H1 (cell line): Measurements from ENCODE around the gene CTNNA3. TPM values are rescaled to one million over a fixed set of nuclear protein-coding genes. Genes with fewer than 3 reads are reported as not detected.

Experiments
- CTCF ChIA-PET: fragments of 300-600 bp; sonication (Branson Sonifier 250); formaldehyde crosslinking; loops from one replicate; lab custom pipeline; 2021; ENCODE audit not compliant: partially characterized antibody; lab: Charles Lee
- POLR2A ChIA-PET: fragments of 300-600 bp; sonication (Branson Sonifier 250); formaldehyde crosslinking; loops from one replicate; lab custom pipeline; 2021; ENCODE audit warnings: inconsistent platforms; ENCODE audit not compliant: partially characterized antibody; lab: Charles Lee
- DNase-seq, 2 experiments: peaks; one replicate each; pipeline versions ENCODE4 v3.0.0 to v3.0.0-alpha.2; 2010 to 2022; ENCODE audit warnings: low spot score in 2 of 2, low read depth in 1 of 2, mixed read lengths in 1 of 2
- FAIRE-seq: peaks from 2 replicates; lab custom pipeline; 2011; peaks lifted over from hg19 to GRCh38; lab: Jason Lieb, UNC
- H2AFZ ChIP-seq: 2 replicates; pipeline ENCODE4 v1.8.1; 2012; ENCODE audit warnings: low read length, inconsistent platforms
- H2AK5ac ChIP-seq: 2 replicates; pipeline ENCODE4 v1.6.1; 2013; ENCODE audit warnings: low read depth, low read length
- H2BK120ac ChIP-seq: replicated peaks from 2 replicates; pipeline ENCODE3; 2013; ENCODE audit warnings: low read depth, low read length, inconsistent platforms
- H2BK12ac ChIP-seq: 2 replicates; pipeline ENCODE4 v1.6.1; 2013; ENCODE audit warnings: low read depth, low read length
- H2BK15ac ChIP-seq: 2 replicates; pipeline ENCODE4 v1.6.1; 2013; ENCODE audit warnings: low read length
- H2BK20ac ChIP-seq: 2 replicates; pipeline ENCODE4 v1.6.1; 2013; ENCODE audit warnings: low read length
- H2BK5ac ChIP-seq: 2 replicates; pipeline ENCODE4 v1.6.1; 2013; ENCODE audit warnings: low read depth, low read length
- H3K14ac ChIP-seq: 2 replicates; pipeline ENCODE4 v1.6.1; 2013; ENCODE audit warnings: inconsistent platforms; ENCODE audit not compliant: insufficient read length
- H3K18ac ChIP-seq: 2 replicates; pipeline ENCODE4 v1.6.1; 2013; ENCODE audit warnings: low read length; ENCODE audit errors: extremely low read depth
- H3K23ac ChIP-seq: 2 replicates; pipeline ENCODE4 v1.6.1; 2013; ENCODE audit warnings: inconsistent platforms; ENCODE audit not compliant: insufficient read length
- H3K23me2 ChIP-seq: 2 replicates; pipeline ENCODE4 v1.6.1; 2013; ENCODE audit warnings: low read depth, low read length
- H3K27ac ChIP-seq: 2 replicates; pipeline ENCODE4 v1.6.1; 2011; ENCODE audit warnings: low read depth, low read length, inconsistent platforms
- H3K27me3 ChIP-seq, 4 experiments: replicated peaks in 1 of 4; 1 replicate in 1 of 4; 2 replicates in 3 of 4; pipeline versions ENCODE4 v1.6.1 to v1.8.1; 2011 to 2013; ENCODE audit warnings: low read length in 3 of 4, mild to moderate bottlenecking in 3 of 4, inconsistent platforms in 2 of 4, mixed read lengths in 2 of 4, moderate library complexity in 1 of 4; ENCODE audit not compliant: control insufficient read depth in 3 of 4, insufficient read depth in 3 of 4; ENCODE audit errors: extremely low read depth in 1 of 4
- H3K36me3 ChIP-seq, 4 experiments: 2 replicates each; pipeline versions ENCODE4 v1.6.1 to v1.8.1; 2011 to 2013; ENCODE audit warnings: mild to moderate bottlenecking in 4 of 4, low read length in 3 of 4, moderate library complexity in 2 of 4, control low read depth in 1 of 4, inconsistent platforms in 1 of 4; ENCODE audit not compliant: insufficient read depth in 4 of 4, control insufficient read depth in 2 of 4
- H3K4ac ChIP-seq: replicated peaks from 2 replicates; pipeline ENCODE3; 2013; ENCODE audit warnings: low read length, low read depth, mixed read lengths, inconsistent platforms; ENCODE audit not compliant: insufficient read length
- H3K4me1 ChIP-seq, 4 experiments: replicated peaks in 1 of 4; 1 replicate in 1 of 4; 2 replicates in 3 of 4; pipeline versions ENCODE4 v1.6.1 to v1.8.1; 2011 to 2013; ENCODE audit warnings: low read length in 3 of 4, inconsistent platforms in 2 of 4, mixed read lengths in 1 of 4; ENCODE audit not compliant: insufficient read depth in 4 of 4, control insufficient read depth in 3 of 4
- H3K4me2 ChIP-seq, 2 experiments: 2 replicates each; pipeline versions ENCODE4 v1.6.1 to v1.8.1; 2011 to 2013; ENCODE audit warnings: low read depth in 2 of 2, low read length in 2 of 2, control low read depth in 1 of 2, inconsistent platforms in 1 of 2, mild to moderate bottlenecking in 1 of 2; ENCODE audit not compliant: insufficient read depth in 1 of 2
- H3K4me3 ChIP-seq, 4 experiments: fragments of 200-600, 300-600 bp in 1 of 4; sonication (generic), shearing (Covaris generic), sonication (Bioruptor Twin) in 1 of 4; 2 replicates each; pipeline versions ENCODE4 v1.5.1 to v1.8.1; 2011 to 2016; ENCODE audit warnings: low read length in 4 of 4, low read depth in 3 of 4, control low read depth in 2 of 4, inconsistent platforms in 2 of 4, mild to moderate bottlenecking in 2 of 4, mixed read lengths in 1 of 4, moderate library complexity in 1 of 4; ENCODE audit not compliant: insufficient read depth in 2 of 4; ENCODE audit errors: extremely low read depth in 1 of 4
- H3K56ac ChIP-seq: replicated peaks from 2 replicates; pipeline ENCODE3; 2013; ENCODE audit warnings: low read depth, mild to moderate bottlenecking, mixed read lengths, low read length, inconsistent platforms; ENCODE audit not compliant: insufficient read length
- H3K79me1 ChIP-seq: 2 replicates; pipeline ENCODE4 v1.6.1; 2013; ENCODE audit warnings: low read depth, low read length, control low read depth
- H3K79me2 ChIP-seq, 2 experiments: 2 replicates each; pipeline versions ENCODE4 v1.6.1 to v1.8.1; 2012 to 2013; ENCODE audit warnings: low read length in 2 of 2, mild to moderate bottlenecking in 2 of 2, inconsistent platforms in 1 of 2; ENCODE audit not compliant: insufficient read depth in 2 of 2, control insufficient read depth in 1 of 2
- H3K9ac ChIP-seq, 4 experiments: replicated peaks in 1 of 4; 1 replicate in 1 of 4; 2 replicates in 3 of 4; pipeline versions ENCODE4 v1.6.1 to v1.8.1; 2011 to 2013; ENCODE audit warnings: low read depth in 3 of 4, low read length in 3 of 4, control low read depth in 2 of 4, mild to moderate bottlenecking in 2 of 4, moderate library complexity in 2 of 4, inconsistent platforms in 1 of 4; ENCODE audit errors: extremely low read depth in 1 of 4
- H3K9me3 ChIP-seq, 2 experiments: 2 replicates each; pipeline versions ENCODE4 v1.6.1 to v1.8.1; 2012 to 2013; ENCODE audit warnings: mild to moderate bottlenecking in 2 of 2, moderate library complexity in 2 of 2, control low read depth in 1 of 2, inconsistent platforms in 1 of 2, low read depth in 1 of 2, low read length in 1 of 2, mixed read lengths in 1 of 2; ENCODE audit not compliant: insufficient read depth in 2 of 2
- H4K20me1 ChIP-seq, 2 experiments: replicated peaks in 1 of 2; 2 replicates each; pipeline versions ENCODE3 to v1.8.1; 2011 to 2013; ENCODE audit warnings: inconsistent platforms in 2 of 2, low read length in 2 of 2, mild to moderate bottlenecking in 1 of 2; ENCODE audit not compliant: insufficient read depth in 2 of 2, control insufficient read depth in 1 of 2
- H4K5ac ChIP-seq: 2 replicates; pipeline ENCODE4 v1.6.1; 2013; ENCODE audit warnings: low read length, low read depth, mixed read lengths, inconsistent platforms; ENCODE audit not compliant: insufficient read length
- H4K8ac ChIP-seq: 2 replicates; pipeline ENCODE4 v1.8.0; 2013; ENCODE audit warnings: mild to moderate bottlenecking, moderate library complexity, low read length, inconsistent platforms; ENCODE audit not compliant: insufficient read depth; ENCODE audit errors: extremely low read depth
- H4K91ac ChIP-seq: replicated peaks from 2 replicates; pipeline ENCODE3; 2013; ENCODE audit warnings: low read length, mixed read lengths, inconsistent platforms; ENCODE audit not compliant: insufficient read length
- ASH2L ChIP-seq: fragments of 200-600, 300-600 bp; sonication (generic); IDR thresholded peaks from one replicate; pipeline ENCODE4 v1.7.1; 2017; ENCODE audit warnings: low read length
- CREB1 ChIP-seq: IDR thresholded peaks from 2 replicates; pipeline ENCODE4 v1.6.1; 2012; ENCODE audit warnings: inconsistent platforms
- GTF2F1 ChIP-seq: IDR thresholded peaks from 2 replicates; pipeline ENCODE4 v1.6.1; 2012; ENCODE audit warnings: low read depth, low read length, improper control_type of control experiment, borderline replicate concordance
- HDAC6 ChIP-seq: IDR thresholded peaks from one replicate; pipeline ENCODE4 v1.7.1; 2012; ENCODE audit warnings: low read depth, mild to moderate bottlenecking, inconsistent platforms, low read length, moderate library complexity
- KDM4A ChIP-seq: IDR thresholded peaks from one replicate; pipeline ENCODE4 v1.7.1; 2012; ENCODE audit warnings: low read depth, mild to moderate bottlenecking, moderate library complexity, low read length, inconsistent platforms; ENCODE audit not compliant: severe bottlenecking
- MAFK ChIP-seq: IDR thresholded peaks from 2 replicates; pipeline ENCODE4 v1.6.1; 2012; ENCODE audit warnings: low read depth, mild to moderate bottlenecking, improper control_type of control experiment, low read length
- RAD21 ChIP-seq, 2 experiments: IDR thresholded peaks in 1 of 2; conservative IDR thresholded peaks in 1 of 2; 2 replicates each; pipeline ENCODE4 v1.6.1; 2011; ENCODE audit warnings: low read depth in 2 of 2, low read length in 2 of 2, improper control_type of control experiment in 1 of 2, inconsistent platforms in 1 of 2, mild to moderate bottlenecking in 1 of 2, moderate library complexity in 1 of 2
- SAP30 ChIP-seq: fragments of 300-600 bp; sonication (generic); IDR thresholded peaks from 2 replicates; pipeline ENCODE4 v1.7.1; 2012; ENCODE audit warnings: low read length, moderate library complexity, mild to moderate bottlenecking, inconsistent platforms; ENCODE audit not compliant: insufficient read depth, insufficient replicate concordance
- SP2 ChIP-seq: IDR thresholded peaks from 2 replicates; pipeline ENCODE4 v1.6.1; 2012; ENCODE audit warnings: mild to moderate bottlenecking, low read length, inconsistent platforms
- TAF7 ChIP-seq: optimal IDR thresholded peaks from 2 replicates; pipeline ENCODE3; 2011; ENCODE audit warnings: low read depth, mild to moderate bottlenecking, inconsistent platforms, low read length, moderate library complexity, borderline replicate concordance
- TCF12 ChIP-seq: IDR thresholded peaks from 2 replicates; pipeline ENCODE4 v1.6.1; 2011; ENCODE audit warnings: low read depth, mild to moderate bottlenecking, low read length
- TEAD4 ChIP-seq: IDR thresholded peaks from 2 replicates; pipeline ENCODE4 v1.6.1; 2012; ENCODE audit warnings: low read depth, low read length, inconsistent platforms, mixed read lengths
- YY1 ChIP-seq: IDR thresholded peaks from 2 replicates; pipeline ENCODE4 v1.6.1; 2011; ENCODE audit warnings: low read depth, mild to moderate bottlenecking, low read length
- WGBS, 2 experiments: shearing (Covaris generic) in 1 of 2; methylation state at CpG; one replicate each; pipeline versions ENCODE4 v1.1.6 to v1.1.7; 2013 to 2015; ENCODE audit warnings: low lambda C conversion rate in 2 of 2, mixed read lengths in 2 of 2, inconsistent platforms in 1 of 2, low coverage in 1 of 2, missing lambda C conversion rate in 1 of 2; ENCODE audit not compliant: insufficient replicate concordance in 2 of 2, insufficient coverage in 1 of 2, insufficient read length in 1 of 2; ENCODE audit errors: extremely low coverage in 1 of 2, missing lambda C conversion rate in 1 of 2; 5-methylcytosine and 5-hydroxymethylcytosine counted together
- polyA plus RNA-seq, 7 experiments: library from polyadenylated mRNA; depleted of rRNA in 3 of 7; stranded (reverse) in 5 of 7; unstranded in 2 of 7; fragments of >200 nt in 5 of 7; fragments of 200-250 nt in 2 of 7; gene quantifications; 1 replicate in 5 of 7; 2 replicates in 1 of 7; 4 replicates in 1 of 7; pipeline versions ENCODE4 v1.2.1 to v1.2.3, GENCODE V29; 2011 to 2013; ENCODE audit warnings: missing spikeins in 2 of 7, mixed read lengths in 2 of 7
- total RNA-seq: library from RNA; stranded (reverse); fragmentation: NEBNext Ultra II Directional; extraction: Animal tissue kit (Norgen Biotek cat#: 25700); gene quantifications from 2 replicates; pipeline ENCODE4 v1.2.1, GENCODE V29; 2021
- TF ChIP-seq, protein P1 (sequence below): IDR thresholded peaks from 2 replicates; pipeline ENCODE4 v1.6.1; 2011; ENCODE audit warnings: low read depth, mild to moderate bottlenecking, low read length; ENCODE audit not compliant: insufficient read depth
- TF ChIP-seq, protein P2 (sequence below): IDR thresholded peaks from 2 replicates; pipeline ENCODE4 v1.6.1; 2012; ENCODE audit warnings: inconsistent platforms

CTNNA3 gene
- total and polyA plus RNA-seq, 2 of the 8 experiments (the other 6 are each of a cell fraction or from before 2014, with no cell fraction given) = 1.3 to 1.5 TPM

DNA sequence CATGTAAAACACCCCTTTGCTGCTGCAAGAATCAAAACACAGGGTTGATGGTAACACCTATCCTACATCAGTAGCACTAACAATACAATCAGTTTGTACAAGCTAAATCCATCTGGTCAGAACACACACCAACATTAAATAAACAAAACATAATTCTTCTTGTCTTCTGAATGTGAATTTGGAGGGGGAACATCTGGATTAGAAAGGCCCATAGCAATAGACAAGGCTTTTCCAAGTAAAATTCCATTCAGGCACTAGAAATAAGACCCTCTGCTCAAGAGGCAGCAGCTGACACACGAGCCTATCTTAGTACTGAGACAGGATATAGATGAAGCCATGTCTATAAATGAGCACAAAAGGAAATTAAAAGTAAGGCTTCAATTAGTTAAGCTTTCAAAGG lies 1610.1 kb downstream of the CTNNA3 start:
- H2AFZ ChIP-seq = no peak overlapping the region
- H3K4me2 ChIP-seq = no peak overlapping the region
- H2BK12ac ChIP-seq = no peak overlapping the region
- H3K9me3 ChIP-seq = no peaks in the 10 kb centered on the region
- H3K27me3 ChIP-seq = no peaks in the 10 kb centered on the region
- no peak for TF ChIP-seq HDAC6
- no peak for TF ChIP-seq SP2
- no peak for TF ChIP-seq CREB1
- TF ChIP-seq YY1 = no peak
- no peak for TF ChIP-seq KDM4A
- TF ChIP-seq RAD21 (IDR thresholded peaks at IDR 0.05 in 1 of 2, conservative IDR thresholded peaks at IDR 0.05 in 1 of 2; ENCODE audit: low read depth in 2 of 2, low read length in 2 of 2) = no peak
- TF ChIP-seq SAP30 = no peak
- TF ChIP-seq, protein P1, sequence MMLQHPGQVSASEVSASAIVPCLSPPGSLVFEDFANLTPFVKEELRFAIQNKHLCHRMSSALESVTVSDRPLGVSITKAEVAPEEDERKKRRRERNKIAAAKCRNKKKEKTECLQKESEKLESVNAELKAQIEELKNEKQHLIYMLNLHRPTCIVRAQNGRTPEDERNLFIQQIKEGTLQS = no peak
- no peak for TF ChIP-seq MAFK
- TF ChIP-seq TAF7 = no peak
- no peak for TF ChIP-seq ASH2L
- TF ChIP-seq TEAD4 = no peak
- no peak for TF ChIP-seq GTF2F1
- TF ChIP-seq, protein P2, sequence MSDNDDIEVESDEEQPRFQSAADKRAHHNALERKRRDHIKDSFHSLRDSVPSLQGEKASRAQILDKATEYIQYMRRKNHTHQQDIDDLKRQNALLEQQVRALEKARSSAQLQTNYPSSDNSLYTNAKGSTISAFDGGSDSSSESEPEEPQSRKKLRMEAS = no peak
- no peak for TF ChIP-seq TCF12
- no peaks in the 10 kb centered on the region for H3K36me3 ChIP-seq
- no peak overlapping the region for H3K18ac ChIP-seq
- H3K14ac ChIP-seq = no peak overlapping the region
- POLR2A ChIA-PET = no interaction called here
- H4K5ac ChIP-seq = no peak overlapping the region
- H4K20me1 ChIP-seq = no peaks in the 10 kb centered on the region
- no peak overlapping the region for H2BK15ac ChIP-seq
- H3K79me1 ChIP-seq = no peaks in the 10 kb centered on the region
- no peaks in the 10 kb centered on the region for H3K23me2 ChIP-seq
- no peaks in the 10 kb centered on the region; a peak in 1 of 7 replicates for H3K4me1 ChIP-seq
- H3K27ac ChIP-seq = no peak overlapping the region
- H3K23ac ChIP-seq = no peak overlapping the region
- no peak overlapping the region for H3K4ac ChIP-seq
- no peak overlapping the region for H2AK5ac ChIP-seq
- no peak overlapping the region for H2BK20ac ChIP-seq
- no peak overlapping the region for H4K91ac ChIP-seq
- DNase-seq (no peak), FAIRE-seq (no peak)
- H3K79me2 ChIP-seq = no peaks in the 10 kb centered on the region
- H3K9ac ChIP-seq = no peak overlapping the region
- 26% methylated on average over 1 of the region's 1 CpG; no CpG with 5 or more reads in 1 of the 2 experiments for WGBS, 2 experiments
- H3K4me3 ChIP-seq = no peak overlapping the region
- no peak overlapping the region for H3K56ac ChIP-seq
- no peak overlapping the region for H4K8ac ChIP-seq
- no peak overlapping the region for H2BK5ac ChIP-seq
- H2BK120ac ChIP-seq = no peak overlapping the region
- CTCF ChIA-PET = no interaction called here
